ENCODE data around the gene LGI2. TPM values are rescaled to one million over a fixed set of nuclear protein-coding genes. Genes with fewer than 3 reads are reported as not detected.

LGI2 gene
- total RNA-seq, 3 donors from 2014 or later: 0.33 to 2.2 (median 1.2) TPM

DNA sequence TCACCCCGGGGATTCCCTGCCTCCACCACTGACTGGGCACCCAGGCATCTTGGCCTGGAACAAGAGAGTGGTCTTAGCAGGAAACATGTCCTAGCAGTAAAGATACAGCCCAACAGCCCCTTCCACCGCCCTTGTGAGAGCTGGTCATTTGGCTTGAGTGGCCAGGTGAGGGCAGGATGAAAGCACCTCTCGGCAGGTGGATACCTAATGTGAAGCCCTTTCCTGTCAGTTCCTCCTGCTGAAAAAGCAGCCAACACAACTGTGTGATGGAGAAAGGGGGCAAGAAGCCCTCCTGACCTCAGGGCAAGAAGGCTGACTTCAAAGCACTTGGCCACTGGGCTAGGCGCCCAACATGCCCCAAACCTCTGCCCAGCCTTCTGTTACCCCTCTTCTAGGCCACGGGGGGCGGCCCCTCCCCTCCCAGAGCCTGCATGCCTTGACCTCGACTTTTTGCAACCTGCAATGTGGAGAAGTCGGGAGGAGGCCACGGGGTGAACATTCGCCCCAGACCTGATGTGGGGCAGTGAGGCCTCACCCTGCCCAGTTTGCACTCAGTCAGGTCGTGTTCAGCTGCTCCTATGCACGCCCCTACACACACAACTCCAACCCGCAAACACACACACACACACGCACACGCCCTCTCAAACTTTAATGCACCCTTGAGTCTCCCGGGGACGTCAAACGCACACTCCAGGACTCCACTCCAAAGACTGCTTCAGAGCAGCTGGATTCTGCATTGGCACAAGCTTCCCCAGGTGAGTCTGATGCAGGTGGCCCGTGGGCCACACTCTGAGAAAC lies 1.1 kb downstream of the LGI2 start:
- peak overlapping the region; percentile 51 to 79 (median 57) for H3K4me3 ChIP-seq

GRCh38 chr4:25028851-25029250 lies 1.9 kb downstream of the LGI2 start:
- Histone ChIP-seq H3K9me3 (no peaks in the 10 kb centered on the region), H3K27ac (no peak overlapping the region), H3K36me3 (no peaks in the 10 kb centered on the region), H3K27me3 (peaks cover 0 to 20% of the 10 kb centered on the region in 2 donors), H3K4me1 (peaks cover 0 to 5% of the 10 kb centered on the region in 2 donors), H3K4me3 (no peak overlapping the region)
- intact Hi-C loops (cut with DNase I; ENCODE audit: low total_unique reads): no loop called here
- TF ChIP-seq POLR2A (IDR thresholded peaks at IDR 0.05): no peak
- TF ChIP-seq, protein P1, sequence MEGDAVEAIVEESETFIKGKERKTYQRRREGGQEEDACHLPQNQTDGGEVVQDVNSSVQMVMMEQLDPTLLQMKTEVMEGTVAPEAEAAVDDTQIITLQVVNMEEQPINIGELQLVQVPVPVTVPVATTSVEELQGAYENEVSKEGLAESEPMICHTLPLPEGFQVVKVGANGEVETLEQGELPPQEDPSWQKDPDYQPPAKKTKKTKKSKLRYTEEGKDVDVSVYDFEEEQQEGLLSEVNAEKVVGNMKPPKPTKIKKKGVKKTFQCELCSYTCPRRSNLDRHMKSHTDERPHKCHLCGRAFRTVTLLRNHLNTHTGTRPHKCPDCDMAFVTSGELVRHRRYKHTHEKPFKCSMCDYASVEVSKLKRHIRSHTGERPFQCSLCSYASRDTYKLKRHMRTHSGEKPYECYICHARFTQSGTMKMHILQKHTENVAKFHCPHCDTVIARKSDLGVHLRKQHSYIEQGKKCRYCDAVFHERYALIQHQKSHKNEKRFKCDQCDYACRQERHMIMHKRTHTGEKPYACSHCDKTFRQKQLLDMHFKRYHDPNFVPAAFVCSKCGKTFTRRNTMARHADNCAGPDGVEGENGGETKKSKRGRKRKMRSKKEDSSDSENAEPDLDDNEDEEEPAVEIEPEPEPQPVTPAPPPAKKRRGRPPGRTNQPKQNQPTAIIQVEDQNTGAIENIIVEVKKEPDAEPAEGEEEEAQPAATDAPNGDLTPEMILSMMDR (IDR thresholded peaks at IDR 0.05): no peak
- no peak for TF ChIP-seq POLR2AphosphoS5 (IDR thresholded peaks at IDR 0.05)
- no peak for DNase-seq (ENCODE audit: low spot score in 2 of 2)

More for the DNA sequence above, 1.1 kb downstream of the LGI2 start:
- no peak for DNase-seq (ENCODE audit: low spot score in 2 of 2)
- intact Hi-C loops (cut with DNase I; ENCODE audit: low total_unique reads): no loop called here
- TF ChIP-seq POLR2A (IDR thresholded peaks at IDR 0.05): no peak
- no peak for TF ChIP-seq POLR2AphosphoS5 (IDR thresholded peaks at IDR 0.05)
- TF ChIP-seq, protein P1 (IDR thresholded peaks at IDR 0.05): no peak
- no peaks in the 10 kb centered on the region for H3K36me3 ChIP-seq
- no peaks in the 10 kb centered on the region for H3K9me3 ChIP-seq
- no peak overlapping the region for H3K27ac ChIP-seq
- peaks cover 0 to 20% of the 10 kb centered on the region in 2 donors for H3K27me3 ChIP-seq
- peaks cover 0 to 5% of the 10 kb centered on the region in 2 donors for H3K4me1 ChIP-seq

DNA sequence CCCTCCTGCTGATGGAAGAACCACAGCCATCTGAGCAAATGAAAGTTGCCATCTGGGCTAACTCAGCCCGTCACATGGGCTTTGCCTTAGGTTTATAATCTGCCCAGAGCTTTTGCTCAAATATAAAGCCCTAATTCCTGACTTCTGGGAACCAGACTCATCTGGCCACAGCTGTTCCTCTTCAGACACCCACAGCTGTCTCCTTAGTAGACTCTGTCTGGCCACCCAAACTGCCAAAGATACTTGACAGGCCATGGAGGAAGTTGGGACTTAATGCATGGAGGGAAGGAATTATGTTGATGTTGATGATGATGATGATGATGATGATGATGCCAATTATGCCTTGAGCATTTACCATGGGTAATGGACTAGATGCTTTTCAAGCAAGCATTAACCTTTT lies 8.0 kb downstream of the LGI2 start:
- Histone ChIP-seq H3K9me3 (no peaks in the 10 kb centered on the region), H3K27ac (no peak overlapping the region), H3K4me1 (no peaks in the 10 kb centered on the region), H3K4me3 (no peak overlapping the region), H3K27me3 (no peaks in the 10 kb centered on the region), H3K36me3 (no peaks in the 10 kb centered on the region)
- DNase-seq (ENCODE audit: low spot score in 2 of 2): no peak
- TF ChIP-seq POLR2AphosphoS5 (IDR thresholded peaks at IDR 0.05) (no peak), POLR2A (IDR thresholded peaks at IDR 0.05) (no peak)
- TF ChIP-seq, protein P1 (IDR thresholded peaks at IDR 0.05): no peak
- intact Hi-C loops (cut with DNase I; ENCODE audit: low total_unique reads): no loop called here

- DNase-seq (ENCODE audit: low spot score in 2 of 2): no peak
- no peak overlapping the region for H3K27ac ChIP-seq
- no peaks in the 10 kb centered on the region for H3K27me3 ChIP-seq
- no peak overlapping the region for H3K4me3 ChIP-seq
- intact Hi-C loops (cut with DNase I; ENCODE audit: low total_unique reads): no loop called here
- no peaks in the 10 kb centered on the region for H3K9me3 ChIP-seq
- TF ChIP-seq POLR2AphosphoS5 (IDR thresholded peaks at IDR 0.05): no peak
- no peak for TF ChIP-seq POLR2A (IDR thresholded peaks at IDR 0.05)
- TF ChIP-seq, protein P1 (IDR thresholded peaks at IDR 0.05): no peak
- no peaks in the 10 kb centered on the region for H3K36me3 ChIP-seq
- no peaks in the 10 kb centered on the region for H3K4me1 ChIP-seq
These were observed 9.5 kb downstream of the LGI2 start for GRCh38 chr4:25021216-25021615.

- H3K4me1 ChIP-seq: no peaks in the 10 kb centered on the region
- intact Hi-C loops (cut with DNase I; ENCODE audit: low total_unique reads): no loop called here
- H3K27ac ChIP-seq: no peak overlapping the region
- no peak for DNase-seq (ENCODE audit: low spot score in 2 of 2)
- H3K27me3 ChIP-seq: no peaks in the 10 kb centered on the region
- no peak overlapping the region for H3K4me3 ChIP-seq
- no peak for TF ChIP-seq POLR2A (IDR thresholded peaks at IDR 0.05)
- TF ChIP-seq, protein P1 (IDR thresholded peaks at IDR 0.05): no peak
- no peak for TF ChIP-seq POLR2AphosphoS5 (IDR thresholded peaks at IDR 0.05)
- H3K36me3 ChIP-seq: no peaks in the 10 kb centered on the region
- H3K9me3 ChIP-seq: no peaks in the 10 kb centered on the region
These were observed 10.5 kb downstream of the LGI2 start for GRCh38 chr4:25020236-25020635.

All from breast epithelium (tissue), 4 donors.